Gastrocnemius medialis (tissue), 4 donors: ENCODE measurements around the gene CHTF18. TPM values are rescaled to one million over a fixed set of nuclear protein-coding genes. Genes with fewer than 3 reads are reported as not detected.

ENCODE experiments used
- ATAC-seq, 2 donors: fragments of 150-250 bp; one replicate each; pipeline ENCODE4 v1.9.1; 2016
- DNase-seq, 2 donors: peaks; one replicate each; pipeline ENCODE4 v3.0.0-alpha.2; 2019
- H3K27ac ChIP-seq, 4 donors: fragments of 200-600 bp; sonication (generic); 1 replicate in 1 of 4; 2 replicates in 3 of 4; pipeline ENCODE4 v1.5.1; 2016 to 2018; ENCODE audit warnings: mild to moderate bottlenecking in 2 of 4, moderate library complexity in 1 of 4
- H3K27me3 ChIP-seq, 3 donors: fragments of 200-600 bp; sonication (generic) in 2 of 3; 1 replicate in 1 of 3; 2 replicates in 2 of 3; pipeline versions ENCODE4 v1.5.1 to v1.6.0; 2016 to 2019; ENCODE audit warnings: mild to moderate bottlenecking in 1 of 3, moderate library complexity in 1 of 3
- H3K36me3 ChIP-seq, 2 donors: fragments of 200-600 bp; sonication (generic) in 1 of 2; one replicate each; pipeline ENCODE4 v1.5.1; 2017 to 2018
- H3K4me1 ChIP-seq, 2 donors: fragments of 200-600 bp; sonication (generic) in 1 of 2; one replicate each; pipeline ENCODE4 v1.5.1; 2016 to 2017; ENCODE audit warnings: mild to moderate bottlenecking in 2 of 2
- H3K4me3 ChIP-seq, 4 donors: fragments of 200-600 bp; sonication (generic) in 3 of 4; 1 replicate in 1 of 4; 2 replicates in 3 of 4; pipeline ENCODE4 v1.5.1; 2016 to 2019; ENCODE audit warnings: mild to moderate bottlenecking in 2 of 4
- H3K9me3 ChIP-seq, 3 donors: fragments of 200-600 bp; sonication (generic) in 2 of 3; 1 replicate in 1 of 3; 2 replicates in 2 of 3; pipeline ENCODE4 v1.5.1; 2016 to 2019
- POLR2A ChIP-seq, 2 donors: fragments of 450-650 bp; IDR thresholded peaks; one replicate each; pipeline ENCODE4 v1.6.1; 2017; ENCODE audit warnings: antibody characterized with exemption in 2 of 2, mild to moderate bottlenecking in 2 of 2, moderate library complexity in 2 of 2
- in situ Hi-C, 4 donors: fragments of 200-750 bp; cut with MboI; loops; one replicate each; pipeline versions ENCODE4 v1.15.0 to v1.8.0; 2017; ENCODE audit warnings: low sequenced_read_pairs in 4 of 4
- intact Hi-C: fragments of 100-400 bp; cut with DNase I; formaldehyde crosslinking; loops from one replicate; pipeline ENCODE4 v1.15.1; 2023; ENCODE audit warnings: low total_unique reads
- total RNA-seq, 4 donors: library from RNA; depleted of rRNA; stranded (reverse); fragments of >200 nt; gene quantifications; one replicate each; pipeline versions ENCODE4 v1.1.0 to v1.2.3, GENCODE V29; 2016
- TF ChIP-seq, protein P1 (sequence below), 5 experiments: fragments of 450-650 bp in 3 of 5; fragments of 200-600 bp in 2 of 5; sonication (generic) in 2 of 5; IDR thresholded peaks in 4 of 5; conservative IDR thresholded peaks in 1 of 5; 1 replicate in 4 of 5; 2 replicates in 1 of 5; pipeline ENCODE4 v1.5.1; 2016 to 2019; ENCODE audit warnings: antibody characterized with exemption in 5 of 5, mild to moderate bottlenecking in 3 of 5, moderate library complexity in 3 of 5

CHTF18 gene
- total RNA-seq, 4 donors from 2014 or later: 0.44 to 5.8 (median 3.1) TPM

GRCh38 chr16:747978-748746 is 40.3 kb upstream of the CHTF18 start:
- no peak overlapping the region for H3K27ac ChIP-seq
- no peaks in the 10 kb centered on the region for H3K36me3 ChIP-seq
- ATAC-seq (no peak), DNase-seq (no peak)
- H3K4me1 ChIP-seq: no peaks in the 10 kb centered on the region
- H3K4me3 ChIP-seq: no peak overlapping the region
- in situ Hi-C loops: no loop called here
- no peaks in the 10 kb centered on the region for H3K9me3 ChIP-seq
- H3K27me3 ChIP-seq: peaks cover 6 to 31% (median 11%) of the 10 kb centered on the region in 3 donors
- no peak for TF ChIP-seq POLR2A (IDR thresholded peaks at IDR 0.05)
- TF ChIP-seq, protein P1, sequence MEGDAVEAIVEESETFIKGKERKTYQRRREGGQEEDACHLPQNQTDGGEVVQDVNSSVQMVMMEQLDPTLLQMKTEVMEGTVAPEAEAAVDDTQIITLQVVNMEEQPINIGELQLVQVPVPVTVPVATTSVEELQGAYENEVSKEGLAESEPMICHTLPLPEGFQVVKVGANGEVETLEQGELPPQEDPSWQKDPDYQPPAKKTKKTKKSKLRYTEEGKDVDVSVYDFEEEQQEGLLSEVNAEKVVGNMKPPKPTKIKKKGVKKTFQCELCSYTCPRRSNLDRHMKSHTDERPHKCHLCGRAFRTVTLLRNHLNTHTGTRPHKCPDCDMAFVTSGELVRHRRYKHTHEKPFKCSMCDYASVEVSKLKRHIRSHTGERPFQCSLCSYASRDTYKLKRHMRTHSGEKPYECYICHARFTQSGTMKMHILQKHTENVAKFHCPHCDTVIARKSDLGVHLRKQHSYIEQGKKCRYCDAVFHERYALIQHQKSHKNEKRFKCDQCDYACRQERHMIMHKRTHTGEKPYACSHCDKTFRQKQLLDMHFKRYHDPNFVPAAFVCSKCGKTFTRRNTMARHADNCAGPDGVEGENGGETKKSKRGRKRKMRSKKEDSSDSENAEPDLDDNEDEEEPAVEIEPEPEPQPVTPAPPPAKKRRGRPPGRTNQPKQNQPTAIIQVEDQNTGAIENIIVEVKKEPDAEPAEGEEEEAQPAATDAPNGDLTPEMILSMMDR (IDR thresholded peaks at IDR 0.05 in 4 of 5, conservative IDR thresholded peaks at IDR 0.05 in 1 of 5): no peak
- intact Hi-C loops: no loop called here

DNA sequence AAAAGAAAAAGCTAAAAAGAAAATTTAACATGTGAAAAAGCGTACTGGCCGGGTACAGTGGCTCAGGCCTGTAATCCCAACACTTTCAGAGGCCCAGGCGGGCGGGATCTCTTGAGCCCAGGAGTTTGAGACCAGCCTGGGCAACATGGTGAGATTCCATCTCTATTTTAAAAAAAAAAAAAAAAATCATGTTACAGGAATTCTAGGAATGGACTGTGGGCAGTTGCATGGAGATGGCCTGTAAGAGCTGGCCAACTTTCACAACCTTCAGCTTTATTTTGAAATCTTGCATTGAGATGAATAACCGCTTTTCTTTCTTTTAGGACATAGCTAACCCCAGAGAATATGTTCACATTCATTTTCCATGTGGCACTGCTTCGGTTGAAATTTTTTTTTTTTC is 39.4 kb upstream of the CHTF18 start:
- DNase-seq: no peak
- Histone ChIP-seq H3K27ac (no peak overlapping the region), H3K4me3 (no peak overlapping the region), H3K27me3 (peaks cover 10 to 29% (median 13%) of the 10 kb centered on the region in 3 donors), H3K36me3 (no peaks in the 10 kb centered on the region), H3K9me3 (no peaks in the 10 kb centered on the region), H3K4me1 (no peaks in the 10 kb centered on the region)
- in situ Hi-C loops: no loop called here
- TF ChIP-seq, protein P1 (IDR thresholded peaks at IDR 0.05 in 4 of 5, conservative IDR thresholded peaks at IDR 0.05 in 1 of 5): no peak
- TF ChIP-seq POLR2A (IDR thresholded peaks at IDR 0.05): no peak
- intact Hi-C loops: no loop called here
- ATAC-seq: no peak

DNA sequence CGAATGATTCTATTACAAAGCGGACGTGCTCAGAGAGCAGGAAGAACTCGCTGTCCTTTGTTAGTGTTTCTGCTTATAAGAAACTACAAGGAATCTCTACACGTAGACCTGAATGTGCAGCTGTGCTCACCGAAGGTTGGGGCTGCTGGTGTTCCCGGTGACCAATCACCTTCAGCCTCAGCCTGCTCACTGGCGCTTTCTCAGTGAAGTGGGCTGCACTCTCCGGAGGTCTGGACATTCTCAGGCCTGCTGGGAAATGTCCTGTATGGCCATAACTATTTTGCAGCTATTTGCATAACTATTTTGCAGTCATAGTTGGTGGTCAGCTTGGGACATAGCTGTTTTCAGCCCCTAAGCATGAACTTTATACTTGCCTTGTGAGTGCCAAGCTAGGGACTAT is 37.9 kb upstream of the CHTF18 start:
- intact Hi-C loops: no loop called here

GRCh38 chr16:751152-752006 is 37.0 kb upstream of the CHTF18 start:
- Histone ChIP-seq H3K4me1 (no peaks in the 10 kb centered on the region), H3K36me3 (no peaks in the 10 kb centered on the region), H3K27ac (no peak overlapping the region), H3K4me3 (no peak overlapping the region), H3K9me3 (no peaks in the 10 kb centered on the region), H3K27me3 (peaks cover 12 to 36% (median 15%) of the 10 kb centered on the region in 3 donors)
- in situ Hi-C loops: no loop called here
- intact Hi-C loops: no loop called here
- DNase-seq (no peak), ATAC-seq (no peak)
- TF ChIP-seq, protein P1 (IDR thresholded peaks at IDR 0.05 in 4 of 5, conservative IDR thresholded peaks at IDR 0.05 in 1 of 5): no peak
- TF ChIP-seq POLR2A (IDR thresholded peaks at IDR 0.05): no peak

More for the DNA sequence above, 37.9 kb upstream of the CHTF18 start:
- Histone ChIP-seq H3K4me3 (no peak overlapping the region), H3K9me3 (no peaks in the 10 kb centered on the region), H3K27me3 (peaks cover 12 to 31% (median 15%) of the 10 kb centered on the region in 3 donors), H3K4me1 (no peaks in the 10 kb centered on the region), H3K36me3 (no peaks in the 10 kb centered on the region), H3K27ac (no peak overlapping the region)
- DNase-seq (no peak), ATAC-seq (no peak)
- in situ Hi-C loops: no loop called here
- TF ChIP-seq, protein P1 (IDR thresholded peaks at IDR 0.05 in 4 of 5, conservative IDR thresholded peaks at IDR 0.05 in 1 of 5): no peak
- no peak for TF ChIP-seq POLR2A (IDR thresholded peaks at IDR 0.05)
